Mucosa of gallbladder (tissue), 1 donor: Measurements from ENCODE around the gene GRIK2. TPM values are rescaled to one million over a fixed set of nuclear protein-coding genes. Genes with fewer than 3 reads are reported as not detected.
"Not testable (repeated sequence)": the region's sequence is repeated elsewhere in the genome, so short reads cannot be mapped to it uniquely, and the experiment has no call there.

Source experiments
- DNase-seq: peaks from one replicate; pipeline ENCODE4 v3.0.0-alpha.2; 2020; ENCODE audit warnings: low spot score
- total RNA-seq: library from RNA; stranded (reverse); gene quantifications from one replicate; pipeline ENCODE4 v1.2.1, GENCODE V29; 2021
- donor health status: DM: no; HTN: no; CAD: no.

Gene GRIK2
- 1.2 TPM for total RNA-seq

DNA sequence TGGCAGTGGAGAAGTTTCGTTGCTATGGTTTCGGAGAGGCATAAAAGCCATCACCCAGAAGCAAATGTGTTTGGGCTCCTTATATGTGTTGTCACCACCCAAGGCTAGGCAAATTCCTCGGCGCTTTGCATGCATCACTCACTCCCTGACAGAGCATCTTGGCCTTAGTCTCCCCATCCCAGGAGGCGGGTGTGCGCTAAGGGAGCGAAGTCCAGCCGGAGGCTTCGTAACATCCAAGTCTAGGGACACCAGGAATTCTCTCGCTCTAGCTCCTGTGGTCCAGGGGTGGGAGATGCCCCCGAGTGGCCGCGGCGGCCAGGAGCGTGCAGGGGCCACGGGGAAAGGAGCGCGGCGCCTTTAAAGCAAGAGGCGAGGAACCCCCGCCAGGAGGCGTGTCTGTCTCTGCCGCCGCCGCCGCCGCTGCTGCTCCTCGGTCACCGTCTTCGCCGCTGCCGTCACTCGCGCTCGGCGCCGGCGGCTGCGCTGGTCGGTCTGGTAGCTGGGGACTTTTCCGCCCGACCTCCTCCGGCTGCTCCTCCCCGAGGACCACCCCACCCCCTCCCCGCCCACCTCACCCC is at the start of gene GRIK2:
Gene GRIK2 (plus strand): TSS at position 458 of the 578 bp plus-strand sequence.
- no peak for DNase-seq

DNA sequence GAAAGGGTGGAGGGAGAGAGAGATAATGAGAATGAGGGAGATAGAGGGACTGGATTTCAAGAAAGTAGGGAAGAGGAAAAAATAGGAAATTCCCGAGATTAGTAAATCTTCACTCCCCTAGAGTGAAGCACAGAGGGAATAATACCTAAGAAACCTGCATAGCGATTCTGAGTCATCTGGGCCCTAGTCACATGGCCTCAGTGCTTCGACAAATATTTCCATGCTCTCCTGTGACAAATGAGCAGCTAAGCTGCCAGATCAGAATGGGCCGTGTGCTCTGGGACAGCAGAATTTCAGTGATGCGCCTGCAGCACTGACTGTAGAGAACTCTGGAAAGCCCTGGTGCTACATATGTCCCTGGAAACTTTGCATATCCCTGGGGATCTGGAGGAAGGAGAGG is 48.6 kb upstream of the GRIK2 start:
- DNase-seq: no peak

DNA sequence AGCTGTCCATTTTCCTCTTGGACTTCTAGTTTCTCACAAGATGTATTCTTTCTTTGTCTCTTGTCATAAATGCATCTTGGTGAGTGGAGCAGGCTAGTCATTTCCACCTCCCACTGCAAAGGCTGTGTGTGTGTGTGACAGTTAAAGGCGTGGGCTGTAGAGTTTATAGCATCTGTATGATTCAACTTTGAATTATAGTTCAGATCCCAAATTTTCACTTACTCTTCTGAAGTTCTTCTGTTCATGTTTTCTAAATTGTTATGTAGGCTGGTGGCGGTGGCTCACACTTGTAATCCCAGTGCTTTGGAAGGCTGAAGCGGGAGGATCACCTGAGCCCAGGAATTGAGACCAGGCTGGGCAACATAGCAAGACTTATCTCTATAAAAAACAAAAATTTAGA is 44.7 kb upstream of the GRIK2 start:
- DNase-seq: no peak

DNA sequence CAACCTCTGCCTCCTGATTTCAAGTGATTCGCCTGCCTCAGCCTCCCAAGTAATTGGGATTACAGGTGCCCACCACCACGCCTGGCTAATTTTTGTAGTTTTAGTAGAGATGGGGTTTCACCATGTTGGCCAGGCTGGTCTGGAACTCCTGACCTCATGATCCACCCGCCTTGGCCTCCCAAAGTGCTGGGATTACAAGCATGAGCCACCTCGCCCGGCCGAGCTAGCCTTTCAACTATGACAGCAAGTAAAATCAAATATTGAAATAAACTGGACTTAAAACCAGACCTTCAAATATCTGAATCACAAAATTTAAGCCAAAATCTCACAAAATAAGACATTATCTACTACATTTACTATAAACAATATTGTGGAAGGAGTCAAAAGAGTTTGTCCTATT is 42.9 kb upstream of the GRIK2 start:
- not testable (repeated sequence) for DNase-seq

DNA sequence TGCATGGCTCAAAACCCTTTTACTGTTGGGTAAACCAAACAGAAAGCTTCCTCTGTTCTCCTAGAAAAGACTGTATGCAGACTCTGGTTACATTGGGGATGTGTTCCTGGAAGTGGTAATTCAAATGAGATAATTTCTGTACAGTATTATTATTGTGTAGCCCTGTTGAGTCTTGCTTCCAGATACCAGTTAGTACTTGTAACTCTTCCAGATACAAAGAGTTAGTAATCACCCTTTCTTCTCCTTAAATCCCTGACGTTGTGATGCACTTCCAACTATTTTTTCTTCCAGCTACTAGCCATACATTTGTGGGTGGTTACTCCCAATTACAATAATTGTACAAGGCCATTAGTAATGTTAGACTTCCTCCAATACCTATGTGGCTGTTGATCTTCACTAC is 42.3 kb upstream of the GRIK2 start:
- no peak for DNase-seq

DNA sequence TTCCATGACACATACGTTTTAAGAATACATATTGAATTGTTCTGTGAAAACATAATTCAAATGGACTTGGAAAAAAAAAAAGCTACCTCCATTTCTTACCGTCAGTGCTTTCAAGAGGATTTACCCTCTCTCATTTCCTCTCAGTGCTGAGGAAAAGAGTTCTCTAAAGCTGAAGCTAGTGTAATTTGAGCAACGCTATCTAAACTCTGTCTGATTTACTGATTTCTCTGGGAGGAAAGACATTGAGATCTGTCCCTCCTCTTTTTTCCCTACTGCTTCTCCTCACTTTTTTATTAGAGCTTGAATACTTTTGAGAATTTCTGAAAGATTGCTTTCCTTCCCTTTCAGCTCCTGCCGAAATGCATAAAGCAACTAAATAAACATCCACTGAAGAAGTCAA is 41.2 kb upstream of the GRIK2 start:
- DNase-seq: no peak

DNA sequence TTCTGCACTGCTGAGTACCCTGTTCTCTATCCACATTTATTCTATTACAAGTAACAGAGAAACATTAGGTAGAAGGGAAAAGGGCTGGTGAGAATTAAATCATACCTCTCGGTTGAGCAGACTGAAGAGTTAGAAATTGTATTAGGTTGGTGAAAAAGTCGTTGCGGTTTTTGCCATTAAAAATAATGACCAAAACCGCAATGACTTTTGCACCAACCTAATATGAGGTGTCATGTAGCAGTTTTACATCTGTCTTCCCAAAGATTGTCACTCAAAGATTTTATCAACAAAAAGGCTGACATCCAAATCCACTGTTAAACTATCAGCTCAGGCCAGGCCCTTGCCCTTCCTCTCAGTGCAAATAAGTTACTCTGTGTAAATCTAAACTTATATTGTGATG is 28.3 kb upstream of the GRIK2 start:
- DNase-seq: no peak

DNA sequence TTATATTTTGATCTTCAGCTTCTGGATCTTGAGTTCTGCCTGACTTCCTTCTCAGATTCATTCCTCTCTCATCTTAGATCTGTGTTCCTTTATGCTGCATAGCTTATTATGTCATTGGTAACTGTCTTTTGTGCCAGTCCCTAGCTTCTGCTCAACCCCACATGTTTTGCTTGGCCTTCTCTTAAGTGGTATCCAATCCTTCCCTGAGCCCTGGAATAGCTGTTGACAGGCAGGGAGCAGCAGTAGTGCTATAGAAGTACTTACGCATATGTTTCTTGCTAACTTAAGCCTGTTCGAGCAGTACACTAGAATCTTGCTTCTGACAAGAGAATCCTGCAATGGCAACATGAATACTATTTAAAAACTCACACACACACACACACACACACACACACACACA is 13.6 kb upstream of the GRIK2 start:
- no peak for DNase-seq

DNA sequence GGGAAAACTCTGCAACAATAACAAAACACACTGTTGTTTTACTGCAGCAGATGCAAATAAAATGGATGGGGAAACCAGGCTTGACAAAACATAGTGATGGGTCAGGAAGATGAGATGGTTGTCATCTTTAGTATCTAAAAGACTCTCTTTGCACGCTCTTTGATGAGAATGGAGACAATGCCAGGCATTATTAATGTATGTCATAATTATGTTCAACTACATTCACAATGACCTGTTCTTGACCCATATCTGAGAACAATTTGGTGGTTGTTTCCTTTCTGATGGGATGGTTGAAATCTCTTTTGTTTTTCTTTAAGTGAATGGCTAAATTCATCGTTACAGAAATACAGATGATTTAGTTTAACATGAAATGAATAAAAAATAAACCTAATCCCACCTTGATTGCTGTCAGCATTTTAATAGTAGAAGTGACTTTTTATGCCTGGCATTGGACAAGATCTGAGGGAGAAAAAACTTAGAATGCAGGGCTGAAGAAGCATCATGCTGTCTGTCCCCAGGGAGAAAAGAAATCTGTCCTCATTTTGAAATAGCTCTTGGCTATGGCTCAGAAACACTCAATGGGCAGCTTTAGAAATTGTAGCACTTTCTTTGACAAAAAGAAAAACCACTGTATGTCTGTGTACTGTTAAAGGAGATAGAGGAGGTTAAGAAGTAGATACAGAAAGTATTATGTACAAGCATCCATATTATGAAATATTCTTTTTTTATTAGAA is 12.4 kb upstream of the GRIK2 start:
- no peak for DNase-seq

DNA sequence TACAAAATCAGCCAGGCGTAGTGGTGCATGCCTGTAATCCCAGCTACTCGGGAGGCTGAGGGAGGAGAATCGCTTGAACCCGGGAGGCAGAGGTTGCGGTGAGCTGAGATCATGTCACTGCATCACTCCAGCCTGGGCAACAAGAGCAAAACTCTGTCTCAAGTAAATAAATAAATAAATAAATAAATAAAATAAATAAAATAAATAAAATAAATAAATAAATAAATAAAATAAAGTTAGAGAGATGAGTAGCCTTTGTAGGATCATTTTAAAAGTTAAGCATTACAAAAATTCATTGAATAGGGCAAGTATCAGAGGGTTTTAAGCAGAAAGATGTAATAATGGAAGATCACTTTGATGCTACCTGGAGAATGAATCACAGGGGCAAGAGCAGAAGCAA is 9.8 kb upstream of the GRIK2 start:
- not testable (repeated sequence) for DNase-seq

DNA sequence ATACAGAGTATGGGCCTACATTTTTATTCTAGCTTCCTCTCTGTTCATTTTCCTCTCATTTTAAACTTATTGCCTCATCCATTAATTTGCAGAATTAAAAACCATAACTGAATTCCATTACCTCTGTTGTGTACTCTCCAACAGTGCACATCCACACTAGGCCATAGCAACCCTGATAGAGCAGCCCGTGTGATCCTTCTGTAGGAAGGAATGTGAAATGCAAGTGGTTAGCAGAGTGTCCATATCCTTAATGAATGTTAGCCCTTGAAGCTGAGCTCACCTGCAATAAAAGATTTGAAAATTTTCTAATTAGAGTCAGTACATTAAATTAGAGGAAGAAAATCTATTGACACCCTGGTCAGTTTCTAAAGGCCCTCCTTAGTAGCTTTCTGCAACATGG is 6.5 kb upstream of the GRIK2 start:
- no peak for DNase-seq

DNA sequence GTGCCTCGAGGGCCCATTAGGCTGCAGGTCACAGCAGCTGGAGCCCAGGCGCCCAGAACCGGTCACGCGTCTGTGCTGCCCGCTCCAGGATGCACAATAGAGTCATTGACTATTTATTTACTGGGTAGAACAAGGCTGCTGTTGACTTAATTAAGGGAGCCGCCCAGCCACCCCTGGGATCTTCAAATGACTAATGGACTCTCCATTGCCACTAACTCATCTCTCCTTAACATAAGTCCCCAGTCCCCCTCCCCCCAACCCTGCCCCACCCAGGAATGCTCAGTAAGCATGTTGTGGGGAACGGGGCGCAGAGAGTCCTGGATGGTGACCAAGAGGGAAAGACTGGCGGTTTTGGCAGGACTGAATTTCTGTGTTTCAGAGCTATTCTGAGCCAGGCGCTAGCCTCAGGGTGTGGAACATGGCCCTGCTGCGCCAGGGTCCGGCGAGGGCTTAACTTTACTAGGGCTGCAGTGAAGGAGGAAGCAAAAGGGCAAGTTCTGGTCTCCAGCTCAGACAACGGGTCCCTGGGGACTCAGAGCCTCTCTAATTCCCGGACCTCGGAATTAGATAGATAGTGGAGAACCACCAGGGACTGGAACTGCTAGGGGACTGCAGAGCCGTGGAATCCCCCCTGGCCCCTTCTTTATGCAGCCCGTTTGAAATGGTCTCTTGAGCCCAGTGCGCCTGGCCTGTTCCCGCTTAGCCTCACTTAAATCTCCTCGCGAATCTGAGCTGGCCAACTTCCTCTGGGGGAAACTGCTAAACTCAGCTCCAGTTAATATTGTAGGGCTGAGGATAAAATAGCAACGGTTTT is 1.5 kb upstream of the GRIK2 start:
- no peak for DNase-seq

DNA sequence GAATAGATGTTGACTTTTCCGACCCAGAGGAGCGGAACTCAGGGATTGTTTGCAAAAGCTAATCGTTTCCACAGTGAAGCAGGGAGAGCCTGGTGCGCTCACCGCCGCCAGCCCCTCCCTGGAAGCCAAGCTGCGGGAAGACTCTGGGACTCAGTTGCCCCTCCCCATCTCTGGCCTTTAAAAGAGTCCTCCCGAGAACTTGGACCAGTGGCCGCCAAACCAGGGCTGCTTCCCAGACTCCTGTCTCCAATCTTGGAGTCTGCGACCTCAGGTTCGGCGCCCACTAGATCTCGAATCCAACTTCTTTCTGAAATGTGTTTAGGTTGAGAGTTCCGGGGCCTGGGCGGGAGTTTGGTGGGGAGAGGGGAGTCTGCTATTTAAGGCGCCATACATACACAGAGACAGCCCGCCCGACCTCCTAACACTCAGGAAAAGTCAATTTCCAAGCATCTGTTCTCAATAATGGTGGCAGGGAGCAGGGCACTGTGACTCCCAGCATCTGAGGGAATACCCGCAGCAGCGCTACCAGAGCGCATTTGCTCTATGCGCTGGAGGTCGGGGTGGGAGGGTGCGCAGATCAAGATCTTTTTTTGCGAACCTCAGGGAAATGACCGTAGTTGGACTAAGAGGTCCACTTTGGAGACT is 800 bp upstream of the GRIK2 start:
- no peak for DNase-seq

DNA sequence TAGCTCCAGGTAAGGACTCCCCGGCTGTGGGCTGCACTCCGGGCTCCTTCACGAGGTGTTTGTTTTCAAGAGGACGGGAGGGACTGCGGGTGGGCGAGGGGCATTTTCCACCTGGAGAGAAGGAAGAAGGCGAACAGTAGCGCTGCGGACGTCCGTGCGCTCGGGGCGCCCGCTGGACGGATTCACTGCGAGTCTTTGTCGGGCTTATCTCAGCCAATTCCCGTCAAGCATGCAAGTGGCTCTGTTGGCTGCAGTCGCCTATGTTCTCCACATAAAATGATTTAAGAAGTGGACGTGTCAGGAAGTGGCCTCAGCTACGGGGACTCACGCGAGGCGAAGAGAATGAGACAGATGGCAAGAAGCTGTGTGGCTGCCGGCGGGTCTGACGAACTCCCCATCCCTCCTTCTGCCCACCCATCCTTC is 332 bp downstream of the GRIK2 start:
- DNase-seq: no peak

DNA sequence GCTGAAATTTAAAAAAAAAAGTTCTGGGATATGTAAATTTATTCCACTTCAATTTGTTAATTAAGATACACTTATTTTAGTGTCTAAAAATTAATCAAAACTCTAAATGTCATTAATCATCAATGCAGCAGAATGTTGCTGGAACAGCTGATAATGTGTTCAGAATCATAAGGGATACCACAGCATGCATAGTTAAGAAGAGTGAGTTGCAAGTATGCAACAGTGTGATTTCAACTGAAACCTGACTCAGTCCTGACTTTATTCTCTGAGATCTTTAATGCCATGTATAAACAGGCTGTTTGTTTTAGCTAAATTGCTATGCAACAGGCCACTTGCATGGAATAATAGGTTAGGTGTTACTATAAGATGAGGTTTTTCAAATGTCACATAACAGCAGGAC is 1.4 kb downstream of the GRIK2 start:
- DNase-seq: no peak

DNA sequence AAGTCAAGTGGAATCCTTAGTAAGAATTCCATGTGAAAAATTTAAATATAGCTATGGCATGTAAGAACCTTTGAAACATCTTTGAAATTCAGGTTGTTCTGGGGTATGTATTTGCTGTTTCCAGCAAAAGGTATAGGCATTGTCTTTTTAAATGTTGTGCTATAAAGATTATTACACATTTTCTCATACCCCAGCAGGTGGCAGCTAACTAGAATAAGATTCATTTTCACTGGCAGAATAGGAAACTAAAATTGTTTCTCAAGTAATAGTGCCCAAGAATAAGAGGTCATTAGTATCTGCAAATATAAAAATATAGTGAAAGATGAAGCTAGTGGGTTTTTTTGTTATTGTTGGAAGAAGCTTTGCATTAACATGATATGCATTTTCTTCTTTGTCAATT is 1.8 kb downstream of the GRIK2 start:
- no peak for DNase-seq

DNA sequence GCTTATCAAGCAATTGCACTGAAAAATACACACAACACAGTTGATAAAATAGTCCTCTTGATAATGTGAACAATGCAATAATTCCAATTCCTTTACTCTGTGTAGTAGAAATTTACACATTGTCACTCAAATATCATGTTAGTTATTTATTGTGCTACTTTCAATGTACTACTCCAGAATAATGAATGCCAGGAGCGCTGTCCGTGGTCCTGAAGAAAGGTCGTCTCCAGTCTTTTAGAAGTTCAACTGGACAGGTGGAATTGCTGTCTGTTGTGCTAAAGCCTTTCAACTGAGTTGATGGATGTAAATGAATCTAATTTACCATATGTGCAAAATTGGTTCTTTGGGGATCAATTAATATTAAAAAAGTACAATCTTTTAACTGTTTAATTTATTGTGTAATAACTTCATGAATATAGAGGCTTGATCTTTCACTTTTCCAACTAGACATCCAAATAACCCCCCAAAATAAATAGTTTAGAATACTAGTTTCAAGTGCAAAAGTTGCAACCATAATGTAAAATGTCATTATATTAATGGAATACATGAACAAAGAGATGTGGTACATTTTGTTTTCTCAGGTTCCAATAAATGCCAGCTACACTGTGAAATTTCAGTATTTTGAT is 3.2 kb downstream of the GRIK2 start:
- DNase-seq: peak; percentile 79

DNA sequence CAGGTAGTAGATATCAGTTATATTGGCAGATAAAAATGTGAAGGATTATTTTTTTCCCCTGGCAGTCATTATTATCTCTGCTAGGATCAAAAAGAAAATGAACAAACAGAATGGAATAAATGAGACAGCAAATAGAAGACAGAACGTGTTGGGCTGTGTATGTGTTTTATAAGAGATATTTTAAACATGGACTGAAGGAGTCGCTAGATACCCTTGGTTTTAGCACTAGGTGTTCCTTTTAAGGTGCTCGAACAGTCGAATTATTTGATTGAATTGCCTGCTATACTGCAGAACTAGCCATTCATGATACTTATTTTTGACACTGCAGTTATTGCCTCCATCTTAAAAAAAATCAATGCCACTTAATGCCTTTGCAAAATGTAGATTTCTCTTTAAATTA is 3.7 kb downstream of the GRIK2 start:
- DNase-seq: no peak

DNA sequence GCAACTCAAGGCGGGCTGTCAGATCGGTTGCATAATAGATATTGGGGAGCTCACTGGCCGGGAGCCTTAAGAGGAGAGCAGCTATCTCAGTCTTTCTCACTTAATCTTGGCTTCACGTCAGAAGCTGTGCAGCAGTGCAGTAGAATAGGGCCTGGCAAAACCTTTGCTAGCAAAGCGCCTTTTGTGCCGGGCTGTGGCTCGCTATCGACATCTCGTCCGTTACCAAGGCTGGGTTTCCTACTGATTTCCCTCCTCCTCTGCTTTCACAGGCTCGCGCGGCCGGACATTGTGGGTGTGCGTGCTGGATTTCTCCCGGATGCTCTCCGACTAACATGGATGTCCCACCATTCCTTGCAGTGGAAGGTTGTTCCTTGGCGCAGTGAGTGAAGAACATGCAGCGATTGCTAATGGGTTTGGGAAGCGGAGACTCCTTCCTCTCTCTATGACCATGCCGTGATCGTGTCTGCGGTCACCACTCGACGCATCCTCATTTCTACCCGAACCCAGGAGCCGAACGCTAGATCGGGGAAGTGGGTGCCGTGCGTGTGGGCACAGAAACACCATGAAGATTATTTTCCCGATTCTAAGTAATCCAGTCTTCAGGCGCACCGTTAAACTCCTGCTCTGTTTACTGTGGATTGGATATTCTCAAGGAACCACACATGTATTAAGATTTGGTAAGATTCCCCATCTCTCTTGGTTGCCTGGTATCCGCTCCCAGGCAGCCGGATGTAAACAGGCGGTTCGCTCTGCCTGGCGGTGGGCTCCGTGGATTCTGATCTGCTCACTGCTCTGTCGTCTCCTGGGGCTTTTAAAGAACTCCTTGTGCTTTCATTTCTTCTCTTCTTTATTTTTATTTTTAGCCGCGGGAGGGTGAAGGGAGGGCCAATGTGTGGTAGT is 5.5 kb downstream of the GRIK2 start:
- no peak for DNase-seq

DNA sequence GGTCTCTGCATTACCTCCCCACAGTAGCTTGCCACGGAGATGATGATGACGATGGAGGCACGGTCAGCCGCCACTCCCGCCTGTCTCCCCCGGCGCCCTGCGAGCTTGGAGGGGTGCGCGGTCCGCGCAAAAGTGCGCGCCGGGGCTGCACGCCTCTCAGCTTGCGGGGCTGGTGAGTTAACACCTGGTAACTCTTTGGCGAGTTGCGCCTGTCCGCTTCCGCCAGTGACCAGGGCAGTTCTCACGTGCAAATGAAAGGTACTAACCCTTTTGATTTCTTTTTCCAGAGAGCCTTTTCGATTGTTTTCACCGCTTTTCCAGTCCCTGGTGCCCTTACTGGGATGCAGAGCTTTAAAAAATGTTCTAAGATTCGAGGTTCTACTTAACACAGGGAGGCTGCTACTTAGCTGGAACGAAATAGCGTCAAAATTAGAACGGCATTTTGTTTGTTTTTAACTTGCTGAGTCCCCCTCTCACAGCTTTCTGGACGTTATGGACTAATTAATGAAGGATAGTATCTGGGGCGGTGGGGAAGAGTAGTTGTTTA is 6.2 kb downstream of the GRIK2 start:
- DNase-seq: no peak
